SW480 (cell line): Measurements from ENCODE around the gene XIST.
"Not testable (repeated sequence)": the region's sequence is repeated elsewhere in the genome, so short reads cannot be mapped to it uniquely, and the experiment has no call there.

ENCODE experiments used
- DNase-seq: peaks from one replicate; pipeline ENCODE4 v3.0.0-alpha.2; 2016; ENCODE audit warnings: low spot score

XIST gene

GRCh38 chrX:73804109-73804508 lies 48.4 kb downstream of the XIST start:
- not testable (repeated sequence) for DNase-seq

- DNase-seq = no peak
Measured at GRCh38 chrX:73799888-73800287, 52.6 kb downstream of the XIST start.

GRCh38 chrX:73792511-73792910 lies 60.0 kb downstream of the XIST start:
- not testable (repeated sequence) for DNase-seq

GRCh38 chrX:73785493-73785892 lies 67.0 kb downstream of the XIST start:
- DNase-seq = no peak
